IPS-18a (cell line): ENCODE results near the gene SLC9A9.

Experiments used
- H3K27ac ChIP-seq: one replicate; pipeline ENCODE4 v1.5.1; 2013; ENCODE audit warnings: low read length
- H3K27me3 ChIP-seq: one replicate; pipeline ENCODE4 v1.6.1; 2013; ENCODE audit warnings: mild to moderate bottlenecking, low read length; ENCODE audit not compliant: control insufficient read depth, insufficient read depth
- H3K36me3 ChIP-seq: one replicate; pipeline ENCODE4 v1.6.1; 2013; ENCODE audit warnings: low read depth, low read length; ENCODE audit not compliant: control insufficient read depth
- H3K4me1 ChIP-seq: one replicate; pipeline ENCODE4 v1.6.1; 2013; ENCODE audit warnings: low read depth, low read length; ENCODE audit not compliant: control insufficient read depth
- H3K4me3 ChIP-seq: one replicate; pipeline ENCODE4 v1.5.1; 2013; ENCODE audit warnings: low read length
- H3K9ac ChIP-seq: one replicate; pipeline ENCODE4 v1.6.1; 2013; ENCODE audit warnings: mild to moderate bottlenecking, low read length, moderate library complexity
- H3K9me3 ChIP-seq: one replicate; pipeline ENCODE4 v1.6.1; 2013; ENCODE audit warnings: low read depth, low read length; ENCODE audit not compliant: control insufficient read depth

SLC9A9 gene

GRCh38 chr3:143559296-143559695, 289.0 kb downstream of the SLC9A9 start:
- Histone ChIP-seq H3K36me3 (no peaks in the 10 kb centered on the region), H3K9ac (no peak overlapping the region), H3K27me3 (no peaks in the 10 kb centered on the region), H3K4me1 (no peaks in the 10 kb centered on the region), H3K27ac (no peak overlapping the region), H3K4me3 (no peak overlapping the region), H3K9me3 (no peaks in the 10 kb centered on the region)

GRCh38 chr3:143552851-143553250, 295.4 kb downstream of the SLC9A9 start:
- no peaks in the 10 kb centered on the region for H3K36me3 ChIP-seq

DNA sequence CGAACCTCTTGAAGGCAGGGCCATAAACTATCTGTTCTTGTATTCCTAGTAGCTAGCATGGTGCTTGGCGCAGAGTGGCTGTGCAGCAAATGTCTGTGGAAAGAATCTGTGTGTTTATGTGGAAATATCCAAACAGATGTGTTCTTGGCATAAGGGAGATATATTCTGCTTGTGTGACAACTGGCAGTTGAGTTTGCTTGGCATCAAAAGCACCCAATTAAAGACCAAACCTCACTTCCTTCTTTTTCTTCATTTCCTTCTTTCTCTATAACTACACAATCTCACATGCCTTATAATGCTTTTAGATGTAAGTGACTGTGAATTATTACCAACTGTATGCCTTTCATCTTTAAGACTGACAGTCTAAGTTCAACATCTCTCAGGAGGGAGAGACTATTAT, 296.5 kb downstream of the SLC9A9 start:
- Histone ChIP-seq H3K9me3 (no peaks in the 10 kb centered on the region), H3K9ac (no peak overlapping the region), H3K4me3 (no peak overlapping the region), H3K27ac (no peak overlapping the region), H3K36me3 (no peaks in the 10 kb centered on the region), H3K27me3 (no peaks in the 10 kb centered on the region), H3K4me1 (no peaks in the 10 kb centered on the region)

More at GRCh38 chr3:143552851-143553250, 295.4 kb downstream of the SLC9A9 start:
- H3K27me3 ChIP-seq = no peaks in the 10 kb centered on the region
- H3K9ac ChIP-seq = no peak overlapping the region
- H3K27ac ChIP-seq = no peak overlapping the region
- H3K4me3 ChIP-seq = no peak overlapping the region
- H3K4me1 ChIP-seq = no peaks in the 10 kb centered on the region
- no peaks in the 10 kb centered on the region for H3K9me3 ChIP-seq

DNA sequence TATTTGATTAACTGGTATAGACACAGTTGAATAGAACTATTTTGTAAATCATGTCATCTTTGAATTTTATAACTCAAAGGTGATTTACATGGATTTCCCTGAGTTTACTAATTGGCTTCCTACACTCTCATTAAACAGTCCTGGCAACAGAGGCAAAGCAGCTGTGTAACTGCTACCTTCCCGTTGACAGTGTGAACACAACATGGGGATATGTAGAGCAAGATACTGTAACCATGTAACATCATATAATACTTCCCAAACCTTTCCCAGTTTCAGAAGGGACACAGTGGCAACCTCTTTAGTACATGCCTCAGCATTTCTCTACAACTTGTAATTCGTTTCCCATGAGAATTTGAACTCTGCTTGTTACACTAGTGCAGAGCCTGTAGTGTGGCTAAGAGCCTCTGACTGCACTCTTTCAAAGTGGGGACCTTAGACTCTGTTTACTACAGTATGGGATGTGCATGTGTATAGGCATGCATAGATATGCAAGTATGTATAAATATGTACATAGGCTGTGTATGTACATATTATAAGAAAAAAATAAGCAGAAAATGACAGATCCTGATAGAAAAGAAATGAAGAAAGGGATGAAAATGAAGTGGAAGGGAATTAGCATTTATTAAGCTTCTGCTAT, 299.3 kb downstream of the SLC9A9 start:
- no peaks in the 10 kb centered on the region for H3K9me3 ChIP-seq
- no peaks in the 10 kb centered on the region for H3K4me1 ChIP-seq
- no peaks in the 10 kb centered on the region for H3K36me3 ChIP-seq
- H3K27me3 ChIP-seq = no peaks in the 10 kb centered on the region
- no peak overlapping the region for H3K4me3 ChIP-seq
- H3K9ac ChIP-seq = no peak overlapping the region
- H3K27ac ChIP-seq = no peak overlapping the region

DNA sequence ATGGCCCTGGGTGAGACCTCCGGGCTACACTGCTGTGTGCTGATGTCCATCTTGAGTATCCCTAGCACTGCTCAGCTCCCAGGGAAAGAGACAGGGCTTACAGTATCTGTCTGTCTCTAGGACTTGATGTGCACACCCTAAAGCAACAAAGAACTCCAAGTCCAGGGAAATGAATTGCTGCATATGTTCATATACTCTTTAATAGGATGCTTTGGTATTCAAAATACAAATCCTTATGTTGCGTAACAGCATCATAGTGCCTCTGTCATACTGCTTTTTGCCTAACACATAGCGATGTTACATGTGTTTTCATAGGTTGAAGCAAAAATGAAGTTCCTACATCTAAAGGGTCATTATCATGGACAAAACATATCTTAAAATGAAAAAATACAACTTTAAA, 299.9 kb downstream of the SLC9A9 start:
- Histone ChIP-seq H3K4me3 (no peak overlapping the region), H3K27ac (no peak overlapping the region), H3K36me3 (no peaks in the 10 kb centered on the region), H3K27me3 (no peaks in the 10 kb centered on the region), H3K9me3 (no peaks in the 10 kb centered on the region), H3K4me1 (no peaks in the 10 kb centered on the region), H3K9ac (no peak overlapping the region)

DNA sequence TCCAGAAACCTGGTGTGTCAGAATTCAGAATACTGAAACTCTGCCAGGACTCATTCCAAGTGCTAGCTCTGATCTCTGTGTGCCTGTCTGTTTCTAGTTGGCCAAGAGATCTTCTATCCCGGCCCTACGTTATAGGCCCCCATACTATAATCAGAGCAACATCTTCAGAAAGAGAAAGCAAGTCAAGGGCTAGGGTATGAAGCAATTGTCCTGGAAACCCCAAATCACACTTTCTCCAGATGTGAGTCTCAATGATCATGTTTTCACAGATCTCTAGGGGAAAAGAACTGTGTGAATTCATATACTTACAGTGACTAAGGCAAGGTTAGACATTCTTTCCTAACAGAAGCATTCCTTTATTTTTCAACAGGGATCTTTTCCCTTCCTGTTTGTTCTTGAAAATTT, 309.7 kb downstream of the SLC9A9 start:
- Histone ChIP-seq H3K36me3 (no peaks in the 10 kb centered on the region), H3K27me3 (no peaks in the 10 kb centered on the region), H3K9ac (no peak overlapping the region), H3K4me1 (no peaks in the 10 kb centered on the region), H3K9me3 (no peaks in the 10 kb centered on the region), H3K27ac (no peak overlapping the region), H3K4me3 (no peak overlapping the region)

DNA sequence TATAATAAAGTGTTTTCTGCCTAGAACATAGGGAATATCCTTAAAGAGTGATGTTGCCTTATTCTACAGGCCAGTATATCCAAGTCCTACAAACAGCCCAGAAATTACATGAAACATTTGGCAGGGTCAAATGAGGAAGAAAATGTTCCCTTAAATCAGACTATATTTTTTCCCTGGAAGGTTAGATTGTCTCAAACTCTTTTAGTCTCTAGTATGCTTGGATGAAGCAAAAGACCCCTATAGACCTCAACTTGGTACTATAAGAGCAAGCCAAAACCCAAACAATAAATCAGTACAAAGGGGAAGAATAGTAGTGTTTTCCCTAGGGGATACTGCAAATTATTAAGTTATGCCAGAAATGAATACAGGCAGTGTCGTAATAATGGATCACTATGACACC, 310.2 kb downstream of the SLC9A9 start:
- Histone ChIP-seq H3K27ac (no peak overlapping the region), H3K4me1 (no peaks in the 10 kb centered on the region), H3K4me3 (no peak overlapping the region), H3K9ac (no peak overlapping the region), H3K27me3 (no peaks in the 10 kb centered on the region), H3K36me3 (no peaks in the 10 kb centered on the region), H3K9me3 (no peaks in the 10 kb centered on the region)

DNA sequence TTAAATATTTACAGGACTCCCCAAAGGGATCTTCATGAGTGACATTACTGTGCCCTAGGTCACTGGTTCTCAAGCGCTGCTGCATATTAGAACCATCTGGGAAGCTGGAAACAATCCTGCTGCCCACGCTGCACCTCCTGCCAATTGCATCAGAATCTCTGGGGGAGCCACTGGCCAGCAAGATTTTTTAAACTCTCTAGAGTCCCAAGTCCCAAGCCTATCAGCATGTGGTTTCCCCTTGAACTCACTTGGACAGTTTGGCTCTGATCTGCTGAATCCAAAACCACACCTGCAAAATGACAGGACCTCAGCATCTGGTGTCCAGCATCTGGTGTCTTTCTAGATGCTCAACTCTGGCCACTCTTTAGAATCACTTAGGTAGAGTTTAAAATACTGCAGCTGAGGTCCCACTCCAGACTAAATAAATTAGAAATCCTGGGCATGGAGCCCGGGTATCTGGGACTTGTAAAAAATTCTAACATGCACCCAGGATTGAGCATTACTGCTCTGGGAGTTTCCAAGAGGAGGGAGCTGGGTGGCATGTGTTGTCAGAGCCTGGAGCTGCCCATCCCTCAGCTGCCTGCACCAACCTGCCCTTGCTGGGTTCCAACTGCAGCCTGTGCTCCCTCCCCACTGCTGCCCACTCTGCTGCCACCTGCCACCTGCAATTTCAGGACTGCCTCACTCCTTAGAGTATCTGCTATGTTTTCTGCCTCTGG, 311.3 kb downstream of the SLC9A9 start:
- Histone ChIP-seq H3K4me1 (no peaks in the 10 kb centered on the region), H3K4me3 (no peak overlapping the region), H3K9ac (no peak overlapping the region), H3K9me3 (no peaks in the 10 kb centered on the region), H3K36me3 (no peaks in the 10 kb centered on the region), H3K27me3 (no peaks in the 10 kb centered on the region), H3K27ac (no peak overlapping the region)

GRCh38 chr3:143535994-143536784, 312.1 kb downstream of the SLC9A9 start:
- no peak overlapping the region for H3K4me3 ChIP-seq
- no peaks in the 10 kb centered on the region for H3K36me3 ChIP-seq
- no peaks in the 10 kb centered on the region for H3K9me3 ChIP-seq
- no peaks in the 10 kb centered on the region for H3K27me3 ChIP-seq
- H3K9ac ChIP-seq = no peak overlapping the region
- no peaks in the 10 kb centered on the region for H3K4me1 ChIP-seq
- H3K27ac ChIP-seq = no peak overlapping the region

DNA sequence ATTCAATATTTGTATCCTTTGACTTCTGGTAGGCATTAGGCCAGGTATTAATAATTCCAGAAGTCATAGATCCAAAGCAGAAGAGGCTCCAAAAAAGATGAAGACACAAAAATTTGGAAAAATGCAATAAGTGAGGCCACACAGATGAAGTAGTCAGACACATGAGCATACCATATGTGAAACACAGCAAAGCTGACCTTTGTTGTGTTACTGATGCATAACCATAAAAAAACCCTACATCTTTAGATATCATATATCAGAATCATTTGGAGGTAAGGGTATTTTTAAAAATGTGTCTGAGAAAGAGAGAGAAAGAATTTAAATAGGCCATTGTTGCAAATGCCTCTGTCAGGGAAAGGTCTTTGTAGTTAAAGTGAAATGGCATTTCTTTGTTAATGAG, 314.9 kb downstream of the SLC9A9 start:
- Histone ChIP-seq H3K4me1 (no peaks in the 10 kb centered on the region), H3K36me3 (no peaks in the 10 kb centered on the region), H3K9ac (no peak overlapping the region)

DNA sequence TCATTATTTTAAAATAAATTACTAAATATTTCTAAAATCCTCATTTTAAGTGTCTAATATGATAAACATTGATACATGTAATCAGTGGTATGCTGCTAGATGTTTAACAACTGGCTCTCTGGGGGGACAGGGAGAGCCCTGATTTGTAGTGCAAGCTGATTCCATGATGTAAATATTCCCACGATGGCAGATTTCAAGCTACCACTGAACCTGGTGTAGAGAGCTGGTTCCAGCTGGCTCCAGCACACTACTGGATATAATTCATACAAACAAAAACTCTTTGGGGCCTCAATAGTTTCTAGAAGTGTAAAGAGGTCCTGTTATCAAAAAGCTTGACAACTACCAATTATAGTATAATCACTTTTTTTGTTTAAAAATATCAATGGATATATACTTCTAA, 316.2 kb downstream of the SLC9A9 start:
- Histone ChIP-seq H3K9ac (no peak overlapping the region), H3K27me3 (no peaks in the 10 kb centered on the region), H3K36me3 (no peaks in the 10 kb centered on the region), H3K27ac (no peak overlapping the region), H3K9me3 (no peaks in the 10 kb centered on the region), H3K4me1 (no peaks in the 10 kb centered on the region), H3K4me3 (no peak overlapping the region)

More for the DNA sequence above, 314.9 kb downstream of the SLC9A9 start:
- Histone ChIP-seq H3K27me3 (no peaks in the 10 kb centered on the region), H3K4me3 (no peak overlapping the region), H3K9me3 (no peaks in the 10 kb centered on the region), H3K27ac (no peak overlapping the region)
